Measurements from ENCODE around the gene PRR20E.
"Not testable (repeated sequence)": the region's sequence is repeated elsewhere in the genome, so short reads cannot be mapped to it uniquely, and the experiment has no call there.

DNA sequence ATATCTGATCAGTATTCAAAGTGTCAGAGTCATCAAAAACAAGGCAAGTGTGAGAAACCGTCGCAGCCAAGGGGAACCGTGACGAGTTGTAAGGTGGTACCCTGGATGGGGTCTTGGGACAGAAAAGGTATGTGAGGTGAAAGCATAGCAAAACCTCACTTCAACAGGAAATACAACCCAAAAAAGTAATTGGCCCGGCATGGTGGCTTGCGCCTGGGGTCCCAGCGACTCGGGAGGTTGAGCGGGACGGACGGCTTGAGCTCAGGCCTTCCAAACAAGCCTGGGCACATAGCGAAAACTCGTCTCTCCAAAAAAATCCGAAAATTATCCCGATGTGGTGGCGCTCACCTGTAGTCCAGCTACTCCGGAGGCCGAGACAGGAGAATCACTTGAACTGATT lies 27.2 kb upstream of the PRR20E start:
- not testable (repeated sequence) for TF ChIP-seq CTCF (IDR thresholded peaks at IDR 0.05; ENCODE audit: low read depth, low read length, poor library complexity, severe bottlenecking); EZH2phosphoT487 (IDR thresholded peaks at IDR 0.05; ENCODE audit: borderline replicate concordance, low read length)
